ENCODE data around the gene TGFBR3.

Gene TGFBR3

GRCh38 chr1:91827087-91827458 lies 58.9 kb downstream of the TGFBR3 start:
- H3K79me2 ChIP-seq (ENCODE audit: insufficient read depth, low read length): no peaks in the 10 kb centered on the region
- H3K4me2 ChIP-seq (ENCODE audit: insufficient read depth, low read length): no peak overlapping the region
- DNase-seq (no peak), ATAC-seq (ENCODE audit: insufficient read depth, low read depth) (no peak)
- no peak overlapping the region for H3K4me3 ChIP-seq (ENCODE audit: low read depth in 1 of 2, low read length in 2 of 2)
- H3K4me1 ChIP-seq (ENCODE audit: insufficient read depth, low read length): no peaks in the 10 kb centered on the region
- H3K27ac ChIP-seq (ENCODE audit: low read length): no peak overlapping the region
- no peaks in the 10 kb centered on the region for H3K9me3 ChIP-seq (ENCODE audit: insufficient read depth, low read length, severe bottlenecking)
- H3K36me3 ChIP-seq (ENCODE audit: insufficient read depth, low read length): no peaks in the 10 kb centered on the region
- no peaks in the 10 kb centered on the region for H3K27me3 ChIP-seq (ENCODE audit: insufficient read depth, low read length, poor library complexity)
- H3K9ac ChIP-seq (ENCODE audit: low read depth, low read length): no peak overlapping the region
- no peak overlapping the region for H2AFZ ChIP-seq (ENCODE audit: low read depth, low read length)
- no peak for TF ChIP-seq EZH2 (IDR thresholded peaks at IDR 0.05; ENCODE audit: borderline replicate concordance, low read depth, low read length, severe bottlenecking)
- TF ChIP-seq CTCF (IDR thresholded peaks at IDR 0.05; ENCODE audit: borderline replicate concordance, extremely low read depth, low read length, poor library complexity, severe bottlenecking): no peak
- no peaks in the 10 kb centered on the region for H4K20me1 ChIP-seq (ENCODE audit: insufficient read depth, low read length)

- no peak overlapping the region for H3K9ac ChIP-seq (ENCODE audit: low read depth, low read length)
- no peak overlapping the region for H3K27ac ChIP-seq (ENCODE audit: low read length)
Measured at GRCh38 chr1:91826649-91827048, 59.3 kb downstream of the TGFBR3 start.

GRCh38 chr1:91826248-91826647 lies 59.7 kb downstream of the TGFBR3 start:
- Histone ChIP-seq H3K4me1 (ENCODE audit: insufficient read depth, low read length) (no peaks in the 10 kb centered on the region), H3K36me3 (ENCODE audit: insufficient read depth, low read length) (no peaks in the 10 kb centered on the region), H3K9ac (ENCODE audit: low read depth, low read length) (no peak overlapping the region), H4K20me1 (ENCODE audit: insufficient read depth, low read length) (no peaks in the 10 kb centered on the region), H2AFZ (ENCODE audit: low read depth, low read length) (no peak overlapping the region), H3K79me2 (ENCODE audit: insufficient read depth, low read length) (no peaks in the 10 kb centered on the region), H3K4me3 (ENCODE audit: low read depth in 1 of 2, low read length in 2 of 2) (no peak overlapping the region), H3K27me3 (ENCODE audit: insufficient read depth, low read length, poor library complexity) (no peaks in the 10 kb centered on the region), H3K4me2 (ENCODE audit: insufficient read depth, low read length) (no peak overlapping the region), H3K27ac (ENCODE audit: low read length) (no peak overlapping the region), H3K9me3 (ENCODE audit: insufficient read depth, low read length, severe bottlenecking) (no peaks in the 10 kb centered on the region)
- TF ChIP-seq EZH2 (IDR thresholded peaks at IDR 0.05; ENCODE audit: borderline replicate concordance, low read depth, low read length, severe bottlenecking) (no peak), CTCF (IDR thresholded peaks at IDR 0.05; ENCODE audit: borderline replicate concordance, extremely low read depth, low read length, poor library complexity, severe bottlenecking) (no peak)
- ATAC-seq (ENCODE audit: insufficient read depth, low read depth) (no peak), DNase-seq (no peak)

More at GRCh38 chr1:91826649-91827048, 59.3 kb downstream of the TGFBR3 start:
- Histone ChIP-seq H3K4me2 (ENCODE audit: insufficient read depth, low read length) (no peak overlapping the region), H3K4me1 (ENCODE audit: insufficient read depth, low read length) (no peaks in the 10 kb centered on the region), H2AFZ (ENCODE audit: low read depth, low read length) (no peak overlapping the region), H3K27me3 (ENCODE audit: insufficient read depth, low read length, poor library complexity) (no peaks in the 10 kb centered on the region), H3K4me3 (ENCODE audit: low read depth in 1 of 2, low read length in 2 of 2) (no peak overlapping the region), H3K9me3 (ENCODE audit: insufficient read depth, low read length, severe bottlenecking) (no peaks in the 10 kb centered on the region), H3K36me3 (ENCODE audit: insufficient read depth, low read length) (no peaks in the 10 kb centered on the region), H4K20me1 (ENCODE audit: insufficient read depth, low read length) (no peaks in the 10 kb centered on the region), H3K79me2 (ENCODE audit: insufficient read depth, low read length) (no peaks in the 10 kb centered on the region)
- DNase-seq (no peak), ATAC-seq (ENCODE audit: insufficient read depth, low read depth) (no peak)
- TF ChIP-seq EZH2 (IDR thresholded peaks at IDR 0.05; ENCODE audit: borderline replicate concordance, low read depth, low read length, severe bottlenecking): no peak
- no peak for TF ChIP-seq CTCF (IDR thresholded peaks at IDR 0.05; ENCODE audit: borderline replicate concordance, extremely low read depth, low read length, poor library complexity, severe bottlenecking)

Data from DND-41 (cell line).